Smooth muscle cell (in vitro differentiated cells): ENCODE results near the gene ZSWIM5. TPM values are rescaled to one million over a fixed set of nuclear protein-coding genes. Genes with fewer than 3 reads are reported as not detected.
"Not testable (repeated sequence)": the region's sequence is repeated elsewhere in the genome, so short reads cannot be mapped to it uniquely, and the experiment has no call there.

Source experiments
- DNase-seq: peaks from one replicate; lab custom pipeline; 2025; ENCODE audit not compliant: unreplicated experiment; lab: John Stamatoyannopoulos, UW
- H2AFZ ChIP-seq: fragments of 200-600 bp; sonication (generic); 2 replicates; pipeline ENCODE4 v1.6.0; 2016; ENCODE audit warnings: antibody characterized with exemption, low read depth, mild to moderate bottlenecking
- H3F3A ChIP-seq: fragments of 200-600 bp; sonication (generic); 2 replicates; pipeline ENCODE4 v1.6.0; 2017; ENCODE audit warnings: antibody characterized with exemption, low read depth
- H3K27ac ChIP-seq: fragments of 200-600 bp; sonication (generic); 2 replicates; pipeline ENCODE4 v1.5.1; 2016; ENCODE audit warnings: low read depth, mild to moderate bottlenecking
- H3K27me3 ChIP-seq: fragments of 200-600 bp; sonication (generic); 2 replicates; pipeline ENCODE4 v1.6.1; 2016; ENCODE audit warnings: low read depth, mild to moderate bottlenecking
- H3K36me3 ChIP-seq: fragments of 200-600 bp; sonication (generic); 2 replicates; pipeline ENCODE4 v1.5.1; 2016; ENCODE audit warnings: low read depth
- H3K4me1 ChIP-seq: fragments of 200-600 bp; sonication (generic); 2 replicates; pipeline ENCODE4 v1.5.1; 2016; ENCODE audit warnings: low read depth
- H3K4me2 ChIP-seq: fragments of 200-600 bp; sonication (generic); 2 replicates; pipeline ENCODE4 v1.6.0; 2016; ENCODE audit warnings: mild to moderate bottlenecking
- H3K4me3 ChIP-seq: fragments of 200-600 bp; sonication (generic); 2 replicates; pipeline ENCODE4 v1.5.1; 2016; ENCODE audit warnings: mild to moderate bottlenecking
- H3K79me2 ChIP-seq: fragments of 200-600 bp; sonication (generic); 2 replicates; pipeline ENCODE4 v1.6.0; 2016; ENCODE audit warnings: low read depth, mild to moderate bottlenecking
- H3K9ac ChIP-seq: fragments of 200-600 bp; sonication (generic); 2 replicates; pipeline ENCODE4 v1.6.0; 2016; ENCODE audit warnings: low read depth
- H3K9me3 ChIP-seq: fragments of 200-600 bp; sonication (generic); replicated peaks from 2 replicates; pipeline ENCODE4 v1.5.1; 2016; ENCODE audit warnings: low read depth
- H4K20me1 ChIP-seq: fragments of 200-600 bp; sonication (generic); 2 replicates; pipeline ENCODE4 v1.6.0; 2016; ENCODE audit warnings: low read depth
- WGBS: methylation state at CpG from one replicate; pipeline ENCODE4 v1.1.7; 2016; ENCODE audit warnings: low lambda C conversion rate; 5-methylcytosine and 5-hydroxymethylcytosine counted together
- polyA plus RNA-seq: library from polyadenylated mRNA; unstranded; fragments of >200 nt; fragmentation: Nextera tagmentation; extraction: Ambion mirVana; gene quantifications from 2 replicates; pipeline ENCODE4 v1.2.1, GENCODE V29; 2016
- total RNA-seq: library from RNA; depleted of rRNA; stranded (reverse); fragments of >200 nt; gene quantifications from 2 replicates; pipeline ENCODE4 v1.2.3, GENCODE V29; 2014
- TF ChIP-seq, protein P1 (sequence below): fragments of 200-600 bp; sonication (generic); IDR thresholded peaks from 2 replicates; pipeline ENCODE4 v1.5.1; 2017; ENCODE audit warnings: borderline replicate concordance, mild to moderate bottlenecking, antibody characterized with exemption; ENCODE audit not compliant: insufficient read depth, poor library complexity, severe bottlenecking

The ZSWIM5 gene
- total and polyA plus RNA-seq, 2 experiments from 2014 or later = 0.13 to 0.26 TPM

DNA sequence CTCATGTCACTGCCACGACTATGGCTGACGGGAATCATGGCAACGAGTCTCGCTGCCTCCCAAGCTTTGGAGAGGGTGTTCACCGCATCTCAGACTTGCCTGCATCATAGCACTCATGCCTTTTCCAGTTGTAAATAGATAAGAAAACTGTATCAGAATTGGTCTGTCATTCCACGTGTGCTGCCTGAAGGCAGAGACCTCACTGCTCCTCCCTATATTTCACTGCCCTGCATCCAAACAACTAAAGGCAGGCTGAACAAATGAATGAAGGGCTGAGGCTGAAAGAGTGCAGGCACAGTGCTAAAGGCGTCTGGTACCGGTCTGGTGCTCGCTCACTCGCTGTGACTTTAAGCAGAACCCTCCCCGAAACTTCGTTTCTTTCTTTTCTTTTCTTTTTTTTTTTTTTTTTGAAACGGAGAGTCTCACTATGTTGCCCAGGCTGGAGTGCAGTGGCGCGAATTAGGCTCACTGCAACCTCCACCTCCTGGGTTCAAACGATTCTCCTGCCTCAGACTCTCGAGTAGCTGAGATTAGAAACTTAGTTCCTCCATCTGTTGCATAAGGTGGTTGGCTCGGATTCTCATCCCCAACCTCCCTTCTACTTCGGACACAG lies 220.6 kb downstream of the ZSWIM5 start:
- Histone ChIP-seq H3K4me3 (peak overlapping the region; percentile 63), H3K4me1 (no peaks in the 10 kb centered on the region), H3K9me3 (no peaks in the 10 kb centered on the region), H2AFZ (peak overlapping the region; percentile 85), H3F3A (no peaks in the 10 kb centered on the region), H3K27me3 (no peaks in the 10 kb centered on the region), H3K36me3 (no peaks in the 10 kb centered on the region), H3K9ac (peak overlapping the region; percentile 30), H3K79me2 (peaks cover 22% of the 10 kb centered on the region), H4K20me1 (no peaks in the 10 kb centered on the region), H3K27ac (no peak overlapping the region), H3K4me2 (peak overlapping the region; percentile 93)
- TF ChIP-seq, protein P1, sequence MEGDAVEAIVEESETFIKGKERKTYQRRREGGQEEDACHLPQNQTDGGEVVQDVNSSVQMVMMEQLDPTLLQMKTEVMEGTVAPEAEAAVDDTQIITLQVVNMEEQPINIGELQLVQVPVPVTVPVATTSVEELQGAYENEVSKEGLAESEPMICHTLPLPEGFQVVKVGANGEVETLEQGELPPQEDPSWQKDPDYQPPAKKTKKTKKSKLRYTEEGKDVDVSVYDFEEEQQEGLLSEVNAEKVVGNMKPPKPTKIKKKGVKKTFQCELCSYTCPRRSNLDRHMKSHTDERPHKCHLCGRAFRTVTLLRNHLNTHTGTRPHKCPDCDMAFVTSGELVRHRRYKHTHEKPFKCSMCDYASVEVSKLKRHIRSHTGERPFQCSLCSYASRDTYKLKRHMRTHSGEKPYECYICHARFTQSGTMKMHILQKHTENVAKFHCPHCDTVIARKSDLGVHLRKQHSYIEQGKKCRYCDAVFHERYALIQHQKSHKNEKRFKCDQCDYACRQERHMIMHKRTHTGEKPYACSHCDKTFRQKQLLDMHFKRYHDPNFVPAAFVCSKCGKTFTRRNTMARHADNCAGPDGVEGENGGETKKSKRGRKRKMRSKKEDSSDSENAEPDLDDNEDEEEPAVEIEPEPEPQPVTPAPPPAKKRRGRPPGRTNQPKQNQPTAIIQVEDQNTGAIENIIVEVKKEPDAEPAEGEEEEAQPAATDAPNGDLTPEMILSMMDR = no peak
- DNase-seq = no peak
- 15% methylated on average over 18 of the region's 19 CpGs for WGBS

DNA sequence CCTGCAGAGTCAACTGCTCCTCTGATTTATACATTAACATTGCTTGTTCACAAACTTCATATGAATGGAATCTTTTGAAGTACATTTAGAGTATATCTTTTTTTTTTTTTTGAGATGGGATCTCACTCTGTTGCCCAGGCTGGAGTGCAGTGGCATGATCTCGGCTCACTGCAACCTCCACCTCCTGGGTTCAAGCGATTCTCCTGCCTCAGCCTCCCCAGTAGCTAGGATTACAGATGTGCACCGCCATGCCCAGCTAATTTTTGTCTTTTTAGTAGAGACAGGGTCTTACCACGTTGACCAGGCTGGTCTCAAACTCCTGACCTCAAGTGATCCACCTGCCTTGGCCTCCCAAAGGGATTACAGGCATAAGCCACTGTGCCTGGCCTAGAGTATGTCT lies 229.0 kb downstream of the ZSWIM5 start:
- not testable (repeated sequence) for H4K20me1 ChIP-seq, H3K27me3 ChIP-seq, H3K4me3 ChIP-seq, H2AFZ ChIP-seq, H3K9ac ChIP-seq, H3F3A ChIP-seq, DNase-seq, H3K27ac ChIP-seq, H3K4me2 ChIP-seq, H3K4me1 ChIP-seq, H3K79me2 ChIP-seq, H3K9me3 ChIP-seq
- H3K36me3 ChIP-seq = peaks cover 24% of the 10 kb centered on the region
- 98% methylated on average over 4 of the region's 4 CpGs for WGBS

DNA sequence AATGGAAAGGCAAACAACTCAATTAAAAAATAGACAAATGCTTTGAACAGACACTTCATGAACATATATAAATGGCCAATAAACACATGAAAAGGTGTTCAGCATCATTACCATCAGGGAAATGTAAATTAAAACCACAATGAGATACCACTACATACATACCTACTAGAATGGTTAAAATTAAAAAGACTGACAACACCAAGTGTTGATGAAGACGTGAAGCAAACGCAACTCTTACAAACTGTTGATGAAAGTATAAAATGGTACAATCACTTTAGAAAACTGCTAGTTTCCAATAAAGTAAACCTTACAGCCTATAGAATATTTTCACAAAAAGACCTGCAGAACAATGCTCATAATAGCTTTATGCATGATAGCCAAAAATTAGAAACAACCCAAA lies 230.2 kb downstream of the ZSWIM5 start:
- no peak overlapping the region for H3K4me2 ChIP-seq
- H3K4me3 ChIP-seq = no peak overlapping the region
- H2AFZ ChIP-seq = no peak overlapping the region
- H3K79me2 ChIP-seq = no peaks in the 10 kb centered on the region
- no peak overlapping the region for H3K27ac ChIP-seq
- WGBS = 97% methylated on average over 2 of the region's 2 CpGs
- no peak for DNase-seq
- no peak overlapping the region for H3K9ac ChIP-seq
- H3K4me1 ChIP-seq = no peaks in the 10 kb centered on the region
- no peaks in the 10 kb centered on the region for H3F3A ChIP-seq
- no peaks in the 10 kb centered on the region for H3K9me3 ChIP-seq
- TF ChIP-seq, protein P1 = no peak
- no peaks in the 10 kb centered on the region for H3K27me3 ChIP-seq
- H4K20me1 ChIP-seq = peaks cover 4% of the 10 kb centered on the region
- H3K36me3 ChIP-seq = peaks cover 24% of the 10 kb centered on the region

GRCh38 chr1:44973645-44974044 lies 232.8 kb downstream of the ZSWIM5 start:
- Histone ChIP-seq H3K4me2 (no peak overlapping the region), H3K9ac (no peak overlapping the region), H3K36me3 (peaks cover 24% of the 10 kb centered on the region), H3K27me3 (no peaks in the 10 kb centered on the region), H3K27ac (no peak overlapping the region), H3K9me3 (no peaks in the 10 kb centered on the region), H3F3A (no peaks in the 10 kb centered on the region), H3K4me1 (no peaks in the 10 kb centered on the region), H3K79me2 (no peaks in the 10 kb centered on the region), H3K4me3 (no peak overlapping the region), H4K20me1 (peaks cover 4% of the 10 kb centered on the region), H2AFZ (no peak overlapping the region)
- no peak for DNase-seq
- WGBS = 97% methylated on average over 1 of the region's 1 CpG
- TF ChIP-seq, protein P1 = no peak
